K562 (cell line): Measurements from ENCODE around the gene UCKL1. TPM values are rescaled to one million over a fixed set of nuclear protein-coding genes. Genes with fewer than 3 reads are reported as not detected.

Source experiments
- CEBPG ChIP-seq, 3 experiments: fragments of 200-800 bp in 1 of 3; sonication (Bioruptor generic) in 1 of 3; sonication (generic) in 1 of 3; formaldehyde crosslinking in 1 of 3; IDR thresholded peaks in 2 of 3; conservative IDR thresholded peaks in 1 of 3; 2 replicates each; pipeline versions ENCODE4 v1.6.1 to v1.8.0; 2016 to 2022; ENCODE audit warnings: missing compliant biosample characterization in 2 of 3, missing genetic modification characterization in 2 of 3, mild to moderate bottlenecking in 1 of 3, missing genetic modification reagents in 1 of 3
- EZH2 ChIP-seq: IDR thresholded peaks from 2 replicates; pipeline ENCODE4 v1.6.1; 2012; ENCODE audit warnings: low read depth, mild to moderate bottlenecking, inconsistent platforms, low read length, borderline replicate concordance
- GABPA ChIP-seq: fragments of 200-800 bp; sonication (Bioruptor generic); conservative IDR thresholded peaks from 2 replicates; pipeline ENCODE4 v1.6.1; 2016; ENCODE audit warnings: low read depth, missing genetic modification characterization, missing compliant biosample characterization
- HDAC1 ChIP-seq, 2 experiments: fragments of 450-650 bp; IDR thresholded peaks; 2 replicates each; pipeline ENCODE4 v1.6.1; 2016 to 2017; ENCODE audit warnings: inconsistent platforms in 1 of 2, mild to moderate bottlenecking in 1 of 2, moderate library complexity in 1 of 2
- HDGF ChIP-seq: fragments of 450-650 bp; IDR thresholded peaks from 2 replicates; pipeline ENCODE4 v1.6.1; 2016
- NBN ChIP-seq: fragments of 450-650 bp; IDR thresholded peaks from 2 replicates; pipeline ENCODE4 v1.6.1; 2016; ENCODE audit warnings: low read depth, mild to moderate bottlenecking
- OTX1 ChIP-seq: fragments of 450-650 bp; formaldehyde crosslinking; IDR thresholded peaks from 2 replicates; pipeline ENCODE4 v1.4.0; 2022; ENCODE audit warnings: mild to moderate bottlenecking
- SIN3A ChIP-seq, 2 experiments: fragments of 150-350 bp in 1 of 2; IDR thresholded peaks; 2 replicates each; pipeline ENCODE4 v1.6.1; 2011 to 2016; ENCODE audit warnings: borderline replicate concordance in 2 of 2, low read depth in 2 of 2, low read length in 2 of 2, mild to moderate bottlenecking in 2 of 2, moderate library complexity in 2 of 2; ENCODE audit not compliant: control insufficient read depth in 1 of 2
- SP2 ChIP-seq: IDR thresholded peaks from 2 replicates; pipeline ENCODE4 v1.6.1; 2011; ENCODE audit warnings: mild to moderate bottlenecking, low read depth, low read length, moderate library complexity; ENCODE audit not compliant: poor library complexity, severe bottlenecking; ENCODE audit errors: extremely low read depth
- XRCC5 ChIP-seq: fragments of 200-400 bp; formaldehyde crosslinking; IDR thresholded peaks from 2 replicates; pipeline ENCODE4 v1.6.1; 2017; ENCODE audit warnings: low read depth, mild to moderate bottlenecking, low read length
- ZBTB1 ChIP-seq: sonication (generic); formaldehyde crosslinking; IDR thresholded peaks from 2 replicates; pipeline ENCODE4 v1.8.1; 2023; ENCODE audit warnings: missing genetic modification reagents, low read depth, mild to moderate bottlenecking, borderline replicate concordance
- ZNF347 ChIP-seq: fragments of 450-650 bp; formaldehyde crosslinking; IDR thresholded peaks from 2 replicates; pipeline ENCODE4 v1.4.0; 2020; ENCODE audit warnings: low read depth, mild to moderate bottlenecking, moderate library complexity
- ZNF444 ChIP-seq: fragments of 250-450 bp; sonication (Bioruptor Pico); IDR thresholded peaks from 2 replicates; pipeline ENCODE4 v1.4.0; 2020; ENCODE audit warnings: mild to moderate bottlenecking, moderate library complexity
- ZNF785 ChIP-seq: fragments of 250-450 bp; sonication (Bioruptor Pico); IDR thresholded peaks from 2 replicates; pipeline ENCODE4 v1.4.0; 2020; ENCODE audit warnings: mild to moderate bottlenecking
- polyA plus RNA-seq, 8 experiments: library from polyadenylated mRNA; depleted of rRNA in 4 of 8; stranded (reverse) in 5 of 8; unstranded in 3 of 8; fragments of >200 nt; fragmentation: Nextera tagmentation in 2 of 8; fragmentation: Illumina TruSeq in 1 of 8; extraction: Ambion mirVana in 2 of 8; extraction: Trizol in 1 of 8; gene quantifications; 2 replicates each; pipeline versions ENCODE4 v1.2.1 to v1.2.3, GENCODE V29; 2011 to 2014; ENCODE audit warnings: inconsistent platforms in 1 of 8, missing spikeins in 1 of 8
- total RNA-seq, 7 experiments: library from RNA; depleted of rRNA in 6 of 7; stranded (reverse); fragments of >200 nt in 6 of 7; fragmentation: Illumina TruSeq in 2 of 7; extraction: Trizol in 2 of 7; gene quantifications; 2 replicates each; pipeline versions ENCODE4 v1.2.1 to v1.2.3, GENCODE V29; 2011 to 2021; ENCODE audit warnings: low replicate concordance in 1 of 7
- TF ChIP-seq, protein P1 (sequence below): fragments of 200-800 bp; sonication (Bioruptor generic); IDR thresholded peaks from 2 replicates; pipeline ENCODE4 v1.6.1; 2016; ENCODE audit warnings: missing genetic modification characterization, missing compliant biosample characterization
- TF ChIP-seq, protein P2 (sequence below): fragments of 450-650 bp; conservative IDR thresholded peaks from 2 replicates; pipeline ENCODE4 v1.6.1; 2016; ENCODE audit warnings: missing genetic modification characterization, low read depth, mild to moderate bottlenecking, missing compliant biosample characterization, moderate library complexity
- TF ChIP-seq, protein P3 (sequence below): fragments of 200-800 bp; sonication (Bioruptor generic); IDR thresholded peaks from 2 replicates; pipeline ENCODE4 v1.6.1; 2017; ENCODE audit warnings: missing genetic modification characterization, missing compliant biosample characterization
- TF ChIP-seq, protein P4 (sequence below): sonication (generic); formaldehyde crosslinking; IDR thresholded peaks from 2 replicates; pipeline ENCODE4 v1.9.0; 2022; ENCODE audit warnings: mild to moderate bottlenecking, missing genetic modification reagents

UCKL1 gene
- total and polyA plus RNA-seq, 9 of the 15 experiments (the other 6 are each of a cell fraction or from before 2014, with no cell fraction given) = 3.1 to 52.8 (median 24.2) TPM

DNA sequence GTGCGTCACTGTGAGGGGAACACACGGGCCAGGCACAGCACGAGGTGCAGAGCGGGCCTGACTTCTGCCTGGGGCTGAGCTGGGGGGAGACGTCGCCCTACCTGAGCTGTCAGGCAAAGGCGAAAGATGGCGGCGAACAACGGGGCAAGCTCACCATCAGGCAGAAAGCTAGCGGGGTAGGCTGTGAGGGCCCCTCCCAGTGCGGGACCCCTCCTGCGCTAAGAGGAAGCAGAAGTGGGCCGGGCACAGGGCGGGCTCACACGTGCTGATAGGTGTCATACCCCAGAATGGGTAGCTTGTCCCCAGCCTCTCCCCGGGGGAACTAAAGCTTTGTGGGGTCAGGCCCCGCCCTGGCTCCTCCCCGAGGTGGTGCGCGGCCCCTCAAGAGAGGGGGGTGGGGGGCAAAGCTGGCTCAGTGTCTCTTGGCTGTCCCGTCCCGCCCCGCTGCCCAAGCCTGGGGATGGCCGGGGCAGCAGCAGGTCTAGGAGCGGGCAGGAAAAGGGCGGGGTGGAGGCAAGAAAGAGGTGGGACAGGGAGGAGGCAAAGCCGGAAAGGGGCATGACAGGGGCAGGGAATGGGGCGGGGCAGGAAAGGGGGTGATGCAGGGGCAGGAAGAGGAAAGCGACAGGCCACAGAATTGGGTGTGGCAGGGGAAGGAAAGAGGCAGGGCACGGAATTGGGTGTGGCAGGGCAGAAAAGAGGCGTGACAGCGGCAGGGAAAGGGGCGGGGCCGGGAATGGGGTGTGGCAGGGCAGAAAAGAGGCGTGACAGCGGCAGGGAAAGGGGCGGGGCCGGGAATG lies 14.7 kb downstream of the UCKL1 start (continued):
- TF ChIP-seq, protein P1, sequence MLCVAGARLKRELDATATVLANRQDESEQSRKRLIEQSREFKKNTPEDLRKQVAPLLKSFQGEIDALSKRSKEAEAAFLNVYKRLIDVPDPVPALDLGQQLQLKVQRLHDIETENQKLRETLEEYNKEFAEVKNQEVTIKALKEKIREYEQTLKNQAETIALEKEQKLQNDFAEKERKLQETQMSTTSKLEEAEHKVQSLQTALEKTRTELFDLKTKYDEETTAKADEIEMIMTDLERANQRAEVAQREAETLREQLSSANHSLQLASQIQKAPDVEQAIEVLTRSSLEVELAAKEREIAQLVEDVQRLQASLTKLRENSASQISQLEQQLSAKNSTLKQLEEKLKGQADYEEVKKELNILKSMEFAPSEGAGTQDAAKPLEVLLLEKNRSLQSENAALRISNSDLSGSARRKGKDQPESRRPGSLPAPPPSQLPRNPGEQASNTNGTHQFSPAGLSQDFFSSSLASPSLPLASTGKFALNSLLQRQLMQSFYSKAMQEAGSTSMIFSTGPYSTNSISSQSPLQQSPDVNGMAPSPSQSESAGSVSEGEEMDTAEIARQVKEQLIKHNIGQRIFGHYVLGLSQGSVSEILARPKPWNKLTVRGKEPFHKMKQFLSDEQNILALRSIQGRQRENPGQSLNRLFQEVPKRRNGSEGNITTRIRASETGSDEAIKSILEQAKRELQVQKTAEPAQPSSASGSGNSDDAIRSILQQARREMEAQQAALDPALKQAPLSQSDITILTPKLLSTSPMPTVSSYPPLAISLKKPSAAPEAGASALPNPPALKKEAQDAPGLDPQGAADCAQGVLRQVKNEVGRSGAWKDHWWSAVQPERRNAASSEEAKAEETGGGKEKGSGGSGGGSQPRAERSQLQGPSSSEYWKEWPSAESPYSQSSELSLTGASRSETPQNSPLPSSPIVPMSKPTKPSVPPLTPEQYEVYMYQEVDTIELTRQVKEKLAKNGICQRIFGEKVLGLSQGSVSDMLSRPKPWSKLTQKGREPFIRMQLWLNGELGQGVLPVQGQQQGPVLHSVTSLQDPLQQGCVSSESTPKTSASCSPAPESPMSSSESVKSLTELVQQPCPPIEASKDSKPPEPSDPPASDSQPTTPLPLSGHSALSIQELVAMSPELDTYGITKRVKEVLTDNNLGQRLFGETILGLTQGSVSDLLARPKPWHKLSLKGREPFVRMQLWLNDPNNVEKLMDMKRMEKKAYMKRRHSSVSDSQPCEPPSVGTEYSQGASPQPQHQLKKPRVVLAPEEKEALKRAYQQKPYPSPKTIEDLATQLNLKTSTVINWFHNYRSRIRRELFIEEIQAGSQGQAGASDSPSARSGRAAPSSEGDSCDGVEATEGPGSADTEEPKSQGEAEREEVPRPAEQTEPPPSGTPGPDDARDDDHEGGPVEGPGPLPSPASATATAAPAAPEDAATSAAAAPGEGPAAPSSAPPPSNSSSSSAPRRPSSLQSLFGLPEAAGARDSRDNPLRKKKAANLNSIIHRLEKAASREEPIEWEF (CRISPR knock-in tag) = no peak
- TF ChIP-seq EZH2 (no peak), ZNF785 (no peak), ZBTB1 (CRISPR knock-in tag) (no peak), HDAC1 (IDR thresholded peaks at IDR 0.05) (peak in 1 of 2 experiments; percentile 76; a peak in 2 of 4 replicates), CEBPG (CRISPR knock-in tag; IDR thresholded peaks at IDR 0.05) (no peak), CEBPG (tag; conservative IDR thresholded peaks at IDR 0.05 in 1 of 2, IDR thresholded peaks at IDR 0.05 in 1 of 2) (no peak), SP2 (no peak), ZNF347 (CRISPR knock-in tag) (no peak), HDGF (peak; percentile 92; the same call in 1 of the 2 replicates), SIN3A (IDR thresholded peaks at IDR 0.05; ENCODE audit: borderline replicate concordance in 2 of 2, control insufficient read depth in 1 of 2, low read depth in 2 of 2, low read length in 2 of 2) (peak in 1 of 2 experiments; percentile 61; a peak in 1 of 4 replicates), NBN (peak; percentile 56; the same call in 1 of the 2 replicates), GABPA (tag) (peak; percentile 89), OTX1 (CRISPR knock-in tag) (peak; percentile 78; the same call in 1 of the 2 replicates), XRCC5 (no peak), ZNF444 (CRISPR knock-in tag) (no peak)
- TF ChIP-seq, protein P2, sequence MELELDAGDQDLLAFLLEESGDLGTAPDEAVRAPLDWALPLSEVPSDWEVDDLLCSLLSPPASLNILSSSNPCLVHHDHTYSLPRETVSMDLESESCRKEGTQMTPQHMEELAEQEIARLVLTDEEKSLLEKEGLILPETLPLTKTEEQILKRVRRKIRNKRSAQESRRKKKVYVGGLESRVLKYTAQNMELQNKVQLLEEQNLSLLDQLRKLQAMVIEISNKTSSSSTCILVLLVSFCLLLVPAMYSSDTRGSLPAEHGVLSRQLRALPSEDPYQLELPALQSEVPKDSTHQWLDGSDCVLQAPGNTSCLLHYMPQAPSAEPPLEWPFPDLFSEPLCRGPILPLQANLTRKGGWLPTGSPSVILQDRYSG = no peak
- TF ChIP-seq, protein P3, sequence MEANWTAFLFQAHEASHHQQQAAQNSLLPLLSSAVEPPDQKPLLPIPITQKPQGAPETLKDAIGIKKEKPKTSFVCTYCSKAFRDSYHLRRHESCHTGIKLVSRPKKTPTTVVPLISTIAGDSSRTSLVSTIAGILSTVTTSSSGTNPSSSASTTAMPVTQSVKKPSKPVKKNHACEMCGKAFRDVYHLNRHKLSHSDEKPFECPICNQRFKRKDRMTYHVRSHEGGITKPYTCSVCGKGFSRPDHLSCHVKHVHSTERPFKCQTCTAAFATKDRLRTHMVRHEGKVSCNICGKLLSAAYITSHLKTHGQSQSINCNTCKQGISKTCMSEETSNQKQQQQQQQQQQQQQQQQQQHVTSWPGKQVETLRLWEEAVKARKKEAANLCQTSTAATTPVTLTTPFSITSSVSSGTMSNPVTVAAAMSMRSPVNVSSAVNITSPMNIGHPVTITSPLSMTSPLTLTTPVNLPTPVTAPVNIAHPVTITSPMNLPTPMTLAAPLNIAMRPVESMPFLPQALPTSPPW = peak; percentile 86
- TF ChIP-seq, protein P4, sequence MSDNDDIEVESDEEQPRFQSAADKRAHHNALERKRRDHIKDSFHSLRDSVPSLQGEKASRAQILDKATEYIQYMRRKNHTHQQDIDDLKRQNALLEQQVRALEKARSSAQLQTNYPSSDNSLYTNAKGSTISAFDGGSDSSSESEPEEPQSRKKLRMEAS (CRISPR knock-in tag) = peak; percentile 11; the same call in 1 of the 2 replicates
